ENCODE data around the gene TUBAL3. TPM values are rescaled to one million over a fixed set of nuclear protein-coding genes. Genes with fewer than 3 reads are reported as not detected.
"Not testable (repeated sequence)": the region's sequence is repeated elsewhere in the genome, so short reads cannot be mapped to it uniquely, and the experiment has no call there.

Gene TUBAL3
- total RNA-seq, 2 experiments from 2014 or later = not detected

DNA sequence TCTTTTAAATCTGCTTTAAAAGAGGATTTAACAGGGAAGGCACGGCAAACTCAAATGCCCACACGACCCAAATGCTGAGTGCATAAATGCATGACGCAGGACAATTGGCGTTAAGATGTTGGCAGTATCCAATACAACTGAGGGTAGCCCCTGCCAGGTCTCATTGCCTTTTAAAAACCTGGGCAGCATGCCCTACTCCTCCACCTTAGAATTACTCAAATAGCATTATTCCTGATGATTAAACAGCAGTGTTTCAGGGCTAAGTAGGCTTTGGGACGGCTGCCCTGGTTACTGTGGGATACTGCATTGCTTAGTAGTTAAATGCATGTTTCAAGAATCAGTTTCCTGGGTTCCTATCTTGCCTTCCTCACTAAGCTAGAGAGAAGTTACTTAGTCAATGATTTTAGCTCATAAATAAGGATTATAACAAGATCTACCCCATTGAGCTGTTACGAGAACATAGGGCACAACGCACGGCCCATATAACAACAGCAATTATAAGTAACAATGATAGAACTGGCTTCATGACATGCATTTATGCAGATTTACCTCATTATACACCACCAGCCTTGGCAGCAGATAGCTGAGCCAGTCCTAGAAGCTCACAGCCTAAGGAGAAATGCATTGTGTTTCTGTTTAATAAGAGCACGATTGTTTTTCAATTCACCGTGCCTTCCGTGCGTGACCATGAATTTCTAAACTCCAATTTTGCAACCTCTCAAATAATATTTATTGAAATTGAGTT lies 7.9 kb downstream of the TUBAL3 start:
- Mint-ChIP-seq H3K36me3 (peaks cover under 1% of the 10 kb centered on the region), H3K27ac (no peak overlapping the region), H3K27me3 (peaks cover 19% of the 10 kb centered on the region), H3K4me1 (ENCODE audit: low read depth) (no peaks in the 10 kb centered on the region), H3K9me3 (peaks cover 3% of the 10 kb centered on the region), H3K4me3 (no peak overlapping the region)
- DNase-seq = no peak
- intact Hi-C loops (cut with micrococcal nuclease) = no loop called here
- CTCF ChIA-PET = interaction anchor here (1.0 kb wide), 1 partner anchor 12 kb away, joined by 3 read pairs; no protein-coding TSS in a partner anchor
- POLR2A ChIA-PET = no interaction called here

DNA sequence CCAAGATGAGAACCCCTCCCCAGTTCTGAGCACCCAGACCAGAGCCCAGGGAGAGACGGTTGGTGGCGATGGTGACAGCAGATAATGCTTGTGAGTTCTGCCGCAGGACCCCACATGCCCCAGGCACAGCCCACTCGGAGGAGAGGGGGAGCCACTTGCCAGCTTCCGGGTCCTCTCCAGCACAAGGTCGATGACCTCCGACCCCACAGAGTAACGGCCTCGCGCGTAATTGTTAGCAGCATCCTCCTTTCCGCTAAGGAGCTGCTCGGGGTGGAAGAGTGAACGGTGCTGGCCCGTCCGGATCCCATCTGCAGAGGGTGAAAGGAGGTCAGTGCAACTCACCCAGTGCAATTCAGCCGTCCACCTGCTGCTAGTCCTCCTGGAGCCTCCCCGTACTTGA lies 9.5 kb downstream of the TUBAL3 start:
- POLR2A ChIA-PET = no interaction called here
- peaks cover 14% of the 10 kb centered on the region for H3K27me3 Mint-ChIP-seq

DNA sequence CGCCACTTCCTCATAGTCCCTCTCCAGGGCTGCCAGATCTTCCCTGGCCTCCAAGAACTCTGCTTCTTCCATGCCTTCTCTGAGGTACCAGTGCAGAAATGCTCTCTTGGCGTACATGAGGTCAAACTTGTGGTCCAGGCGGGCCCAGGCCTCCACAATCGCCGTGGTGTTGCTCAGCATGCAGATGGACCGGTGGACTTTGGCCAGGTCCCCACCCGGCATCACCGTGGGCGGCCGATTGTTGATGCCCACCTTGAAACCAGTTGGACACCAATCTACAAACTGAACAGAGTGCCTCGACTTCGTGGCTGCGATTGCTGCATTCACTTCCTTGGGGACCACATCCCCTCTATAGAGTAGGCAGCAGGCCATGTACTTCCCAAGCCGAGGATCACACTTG lies 11.1 kb downstream of the TUBAL3 start:
- Mint-ChIP-seq H3K4me3 (no peak overlapping the region), H3K9me3 (peaks cover 27% of the 10 kb centered on the region), H3K36me3 (peaks cover 8% of the 10 kb centered on the region), H3K4me1 (ENCODE audit: low read depth) (no peaks in the 10 kb centered on the region), H3K27ac (no peak overlapping the region), H3K27me3 (peaks cover 7% of the 10 kb centered on the region)
- ChIA-PET POLR2A (no interaction called here), CTCF (interaction anchor here (2.0 kb wide), 1 partner anchor 544 kb away, joined by 6 read pairs; no protein-coding TSS in a partner anchor)
- no peak for DNase-seq
- intact Hi-C loops (cut with micrococcal nuclease) = no loop called here

More for the DNA sequence above, 9.5 kb downstream of the TUBAL3 start:
- Mint-ChIP-seq H3K4me1 (ENCODE audit: low read depth) (no peaks in the 10 kb centered on the region), H3K9me3 (peaks cover 16% of the 10 kb centered on the region), H3K27ac (no peak overlapping the region), H3K4me3 (no peak overlapping the region), H3K36me3 (peaks cover 8% of the 10 kb centered on the region)
- intact Hi-C loops (cut with micrococcal nuclease) = no loop called here
- no peak for DNase-seq
- CTCF ChIA-PET = interaction anchor here (2.0 kb wide), 1 partner anchor 545 kb away, joined by 6 read pairs; no protein-coding TSS in a partner anchor

DNA sequence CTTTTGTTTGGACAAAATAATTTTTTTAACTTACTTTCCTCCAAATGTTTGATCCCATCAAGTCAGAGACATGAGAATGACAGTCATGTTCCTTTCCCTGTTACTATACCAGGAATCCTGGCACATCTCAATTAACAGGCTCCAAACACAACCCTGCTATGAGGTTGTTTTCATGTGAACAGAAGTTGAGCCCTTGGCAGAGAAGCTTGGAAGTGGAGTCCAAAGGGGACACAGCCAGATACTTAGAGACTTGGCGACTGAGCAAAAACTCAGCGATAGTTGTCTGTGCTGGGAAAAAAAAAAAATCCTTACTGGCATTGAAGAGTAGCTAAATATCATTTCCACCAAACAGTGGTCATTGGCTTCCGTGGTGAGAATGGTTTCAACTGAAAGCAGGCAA lies 12.8 kb downstream of the TUBAL3 start:
- Mint-ChIP-seq H3K27me3 (peaks cover 2% of the 10 kb centered on the region), H3K27ac (no peak overlapping the region), H3K4me3 (no peak overlapping the region), H3K9me3 (peaks cover 29% of the 10 kb centered on the region), H3K4me1 (ENCODE audit: low read depth) (no peaks in the 10 kb centered on the region), H3K36me3 (peaks cover 8% of the 10 kb centered on the region)
- POLR2A ChIA-PET = no interaction called here
- no peak for DNase-seq
- intact Hi-C loops (cut with micrococcal nuclease) = no loop called here
- CTCF ChIA-PET = interaction anchor here (2.2 kb wide), 1 partner anchor 542 kb away, joined by 8 read pairs; no protein-coding TSS in a partner anchor

DNA sequence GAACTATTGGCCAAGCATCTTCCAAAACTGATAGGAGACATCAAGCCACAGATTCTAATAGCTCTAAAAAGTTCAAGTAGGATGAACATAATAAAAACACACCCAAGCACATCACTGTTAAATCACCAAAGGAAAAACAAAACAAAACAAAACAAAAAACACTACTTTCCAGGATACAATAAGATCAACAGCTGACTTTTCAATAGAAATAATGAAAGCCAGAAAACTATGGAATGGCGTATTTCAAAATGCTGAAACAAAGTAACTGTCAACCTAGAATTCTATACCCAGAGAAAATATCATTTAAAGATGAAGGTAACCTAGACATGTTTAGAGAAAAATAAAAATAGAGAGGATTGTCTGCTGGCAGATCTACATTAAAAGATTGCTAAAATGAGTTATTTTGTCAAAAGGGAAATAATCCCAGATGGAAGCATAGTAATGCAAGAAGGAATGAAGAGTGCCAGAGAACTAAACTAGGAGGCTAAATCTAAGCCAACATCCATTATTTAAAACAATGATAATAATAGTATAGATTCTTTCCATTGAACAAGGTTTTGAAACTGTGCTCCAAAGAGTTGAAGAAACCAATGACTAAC lies 13.9 kb downstream of the TUBAL3 start:
- CTCF ChIA-PET = interaction anchor here (0.8 to 2.2 kb wide), 2 partner anchors 232 to 541 kb away, joined by 3 to 8 read pairs; no protein-coding TSS in a partner anchor
- Mint-ChIP-seq H3K27me3 (peaks cover 5% of the 10 kb centered on the region), H3K4me1 (ENCODE audit: low read depth) (no peaks in the 10 kb centered on the region), H3K9me3 (peaks cover 29% of the 10 kb centered on the region), H3K36me3 (peaks cover 8% of the 10 kb centered on the region), H3K27ac (no peak overlapping the region), H3K4me3 (no peak overlapping the region)
- no peak for DNase-seq
- POLR2A ChIA-PET = no interaction called here
- intact Hi-C loops (cut with micrococcal nuclease) = no loop called here

DNA sequence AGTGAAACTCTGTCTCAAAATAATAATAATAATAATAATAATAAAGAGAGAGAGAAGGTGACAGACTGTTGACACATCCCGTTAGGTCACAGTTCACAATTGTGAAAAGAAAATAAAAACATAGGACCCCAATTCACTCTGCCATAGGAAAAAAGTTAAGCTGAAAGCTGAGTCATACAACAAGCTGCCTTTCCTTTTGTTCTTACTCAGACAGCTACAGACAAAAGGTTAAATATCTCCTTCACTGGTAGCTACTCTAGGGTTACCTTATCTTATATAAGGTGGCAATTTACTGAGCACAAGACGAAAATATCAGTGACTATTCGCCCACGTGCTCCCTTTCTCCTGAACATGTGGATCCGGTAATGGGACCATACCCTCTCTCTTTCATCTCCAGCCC lies 17.5 kb downstream of the TUBAL3 start:
- ChIA-PET CTCF (interaction anchor here (1.3 to 2.8 kb wide), 3 partner anchors 96 to 537 kb away, joined by 3 to 16 read pairs (median 6); no protein-coding TSS in a partner anchor), POLR2A (no interaction called here)
- intact Hi-C loops (cut with micrococcal nuclease) = no loop called here
- Mint-ChIP-seq H3K4me1 (ENCODE audit: low read depth) (no peaks in the 10 kb centered on the region), H3K4me3 (no peak overlapping the region), H3K27me3 (peaks cover 5% of the 10 kb centered on the region), H3K36me3 (peaks cover 8% of the 10 kb centered on the region), H3K9me3 (peaks cover 29% of the 10 kb centered on the region), H3K27ac (no peak overlapping the region)
- DNase-seq = no peak

DNA sequence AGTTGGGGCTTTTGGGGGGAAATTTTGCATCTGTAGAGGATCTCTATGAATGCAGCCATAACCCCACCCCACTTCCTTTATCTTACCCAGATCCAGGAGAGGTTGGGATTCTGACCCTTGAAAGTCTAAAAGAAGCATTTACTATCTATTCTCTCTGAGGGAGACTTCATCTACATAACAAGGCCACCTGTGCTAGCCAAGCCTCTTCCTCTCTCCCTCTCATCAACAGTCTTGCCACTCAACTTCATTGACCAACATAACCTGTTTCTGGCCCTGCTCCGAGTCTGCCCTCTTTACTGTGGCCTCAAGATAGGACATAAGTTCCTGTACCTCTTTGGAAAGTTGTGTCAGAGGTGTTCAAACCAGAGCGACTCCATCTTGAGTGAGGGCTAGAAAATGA lies 19.4 kb downstream of the TUBAL3 start:
- DNase-seq = no peak
- ChIA-PET CTCF (interaction anchor here (0.7 to 2.2 kb wide), 2 partner anchors 12 to 536 kb away, joined by 3 to 44 read pairs; no protein-coding TSS in a partner anchor), POLR2A (no interaction called here)
- H3K27me3 Mint-ChIP-seq = peaks cover 5% of the 10 kb centered on the region
- no peaks in the 10 kb centered on the region for H3K4me1 Mint-ChIP-seq (ENCODE audit: low read depth)
- intact Hi-C loops (cut with micrococcal nuclease) = no loop called here
- H3K4me3 Mint-ChIP-seq = no peak overlapping the region
- H3K9me3 Mint-ChIP-seq = peaks cover 13% of the 10 kb centered on the region
- H3K36me3 Mint-ChIP-seq = no peaks in the 10 kb centered on the region
- H3K27ac Mint-ChIP-seq = no peak overlapping the region

DNA sequence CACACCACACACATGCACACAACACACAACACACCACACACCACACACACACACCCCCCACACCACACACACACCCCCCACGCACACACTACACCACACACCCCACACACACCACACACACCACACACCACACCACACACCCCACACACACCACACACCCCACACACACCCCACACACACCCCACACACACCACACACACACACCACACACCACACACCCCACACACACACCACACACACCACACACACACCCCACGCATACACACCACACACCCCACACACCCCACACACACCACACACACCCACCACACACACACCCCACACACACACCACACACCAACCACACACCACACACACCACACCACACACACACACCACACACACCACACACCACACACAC lies 23.4 kb downstream of the TUBAL3 start:
- ChIA-PET CTCF (interaction anchor here (2.7 kb wide), 1 partner anchor 531 kb away, joined by 23 read pairs; no protein-coding TSS in a partner anchor), POLR2A (no interaction called here)
- Mint-ChIP-seq H3K4me1 (ENCODE audit: low read depth) (no peaks in the 10 kb centered on the region), H3K9me3 (peaks cover 6% of the 10 kb centered on the region), H3K36me3 (no peaks in the 10 kb centered on the region), H3K4me3 (no peak overlapping the region), H3K27me3 (peaks cover 3% of the 10 kb centered on the region), H3K27ac (no peak overlapping the region)
- no peak for DNase-seq
- intact Hi-C loops (cut with micrococcal nuclease) = loop anchor here (5.0 kb wide), 3 partner anchors 99 to 364 kb away; partner anchors contain the start of gene AKR1C3

DNA sequence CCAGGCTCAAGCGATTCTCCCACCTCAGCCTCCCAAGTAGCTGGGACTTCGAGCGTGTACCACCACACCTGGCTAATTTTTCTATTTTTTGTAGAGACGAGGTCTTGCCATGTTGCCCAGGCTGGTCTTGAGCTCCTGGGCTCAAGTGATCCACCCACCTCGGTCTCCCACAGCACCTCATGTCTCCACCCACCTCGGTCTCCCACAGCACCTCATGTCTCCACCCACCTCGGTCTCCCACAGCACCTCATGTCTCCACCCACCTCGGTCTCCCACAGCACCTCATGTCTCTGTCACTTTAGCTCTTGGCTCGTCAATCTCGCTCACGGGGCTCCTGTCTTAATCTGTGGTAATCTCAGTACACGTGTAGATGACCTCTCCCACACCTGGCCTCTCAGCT lies 24.2 kb downstream of the TUBAL3 start:
- CTCF ChIA-PET = interaction anchor here (1.2 to 2.7 kb wide), 2 partner anchors 531 to 565 kb away, joined by 5 to 23 read pairs; no protein-coding TSS in a partner anchor
- H3K4me3 Mint-ChIP-seq; DNase-seq; POLR2A ChIA-PET; H3K9me3 Mint-ChIP-seq; H3K27me3 Mint-ChIP-seq; H3K4me1 Mint-ChIP-seq (ENCODE audit: low read depth); H3K27ac Mint-ChIP-seq; H3K36me3 Mint-ChIP-seq: not testable (repeated sequence)
- intact Hi-C loops (cut with micrococcal nuclease) = loop anchor here (5.0 kb wide), 3 partner anchors 98 to 363 kb away; partner anchors contain the start of gene AKR1C3

DNA sequence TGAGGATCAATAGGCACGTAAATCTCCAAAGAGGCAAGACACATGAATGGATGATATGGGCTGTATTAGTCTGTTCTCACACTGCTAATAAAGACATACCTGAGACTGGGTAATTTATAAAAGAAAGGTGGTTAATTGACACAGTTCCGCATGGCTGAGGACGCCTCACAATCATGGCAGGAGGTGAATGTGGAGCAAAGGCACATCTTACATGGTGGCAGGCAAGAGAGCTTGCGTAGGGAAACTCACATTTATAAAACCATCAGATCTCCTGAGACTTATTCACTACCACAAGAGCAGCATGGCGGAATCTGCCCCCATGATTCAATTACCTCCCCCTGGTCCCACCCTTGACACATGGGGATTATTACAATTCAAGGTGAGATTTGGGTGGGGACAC lies 25.4 kb downstream of the TUBAL3 start:
- intact Hi-C loops (cut with micrococcal nuclease); H3K4me3 Mint-ChIP-seq; H3K27me3 Mint-ChIP-seq; H3K9me3 Mint-ChIP-seq; H3K27ac Mint-ChIP-seq; POLR2A ChIA-PET; H3K4me1 Mint-ChIP-seq (ENCODE audit: low read depth); DNase-seq; H3K36me3 Mint-ChIP-seq: not testable (repeated sequence)
- CTCF ChIA-PET = interaction anchor here (2.7 kb wide), 1 partner anchor 529 kb away, joined by 23 read pairs; no protein-coding TSS in a partner anchor

DNA sequence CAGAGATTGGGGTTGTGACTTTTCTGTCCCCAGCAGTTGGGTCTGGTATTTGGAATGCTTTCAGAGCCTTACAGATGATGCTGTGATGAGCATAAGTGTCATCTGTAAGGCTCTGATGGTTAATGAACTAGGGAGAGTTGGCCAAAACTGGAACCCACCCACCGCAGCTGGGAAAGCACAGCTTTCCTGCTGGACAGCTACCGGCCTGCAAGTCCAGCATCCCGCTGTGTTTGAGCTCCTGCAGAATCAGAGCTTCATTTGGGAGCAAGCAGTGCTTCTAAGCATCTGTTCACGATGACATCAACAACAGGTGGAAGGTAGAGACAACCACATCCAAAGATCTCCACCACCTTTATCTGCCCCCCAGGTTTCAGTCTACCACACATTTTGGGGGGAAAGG lies 28.2 kb downstream of the TUBAL3 start:
- intact Hi-C loops (cut with micrococcal nuclease) = no loop called here
- H3K27me3 Mint-ChIP-seq = peaks cover 5% of the 10 kb centered on the region

DNA sequence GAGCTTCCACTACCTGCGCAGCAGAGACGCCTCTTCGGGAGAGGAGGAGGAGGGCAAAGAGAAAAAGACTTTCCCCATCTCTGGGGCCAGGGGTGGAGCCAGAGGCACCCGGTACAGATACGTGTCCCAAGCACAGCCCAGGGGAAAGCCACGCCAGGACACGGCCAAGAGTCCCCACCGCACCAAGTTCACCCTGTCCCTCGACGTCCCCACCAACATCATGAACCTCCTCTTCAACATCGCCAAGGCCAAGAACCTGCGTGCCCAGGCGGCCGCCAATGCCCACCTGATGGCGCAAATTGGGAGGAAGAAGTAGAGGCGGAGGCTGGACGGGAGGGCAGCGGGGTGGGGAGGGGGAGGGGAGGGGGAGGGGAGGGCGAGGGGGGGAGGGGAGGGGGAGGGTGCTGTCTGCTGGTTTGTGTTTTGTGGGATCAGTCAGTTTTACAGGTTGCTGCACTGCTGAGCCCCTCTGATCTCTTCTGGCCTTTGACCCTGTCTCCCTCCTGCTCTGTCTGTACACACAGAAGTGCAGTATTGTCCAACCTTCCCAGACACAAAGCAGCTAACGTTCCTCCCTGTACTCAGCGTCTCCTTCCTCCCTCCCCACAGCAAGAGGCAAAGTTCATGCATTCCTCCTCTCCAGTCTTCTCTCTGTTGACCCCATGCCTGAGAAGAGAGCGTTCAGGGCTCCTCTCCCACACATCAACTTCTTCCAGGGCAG lies 30.6 kb downstream of the TUBAL3 start:
- Mint-ChIP-seq H3K9me3 (peaks cover 13% of the 10 kb centered on the region), H3K27ac (no peak overlapping the region), H3K4me3 (no peak overlapping the region), H3K36me3 (no peaks in the 10 kb centered on the region), H3K27me3 (peaks cover 5% of the 10 kb centered on the region), H3K4me1 (ENCODE audit: low read depth) (no peaks in the 10 kb centered on the region)
- POLR2A ChIA-PET = no interaction called here
- intact Hi-C loops (cut with micrococcal nuclease) = no loop called here
- DNase-seq = no peak
- CTCF ChIA-PET = interaction anchor here (3.0 kb wide), 1 partner anchor 524 kb away, joined by 9 read pairs; no protein-coding TSS in a partner anchor

More for the DNA sequence above, 28.2 kb downstream of the TUBAL3 start:
- H3K4me1 Mint-ChIP-seq (ENCODE audit: low read depth) = no peaks in the 10 kb centered on the region
- CTCF ChIA-PET = interaction anchor here (3.0 kb wide), 1 partner anchor 526 kb away, joined by 9 read pairs; no protein-coding TSS in a partner anchor
- H3K4me3 Mint-ChIP-seq = no peak overlapping the region
- H3K36me3 Mint-ChIP-seq = no peaks in the 10 kb centered on the region
- no peak overlapping the region for H3K27ac Mint-ChIP-seq
- peaks cover 6% of the 10 kb centered on the region for H3K9me3 Mint-ChIP-seq
- POLR2A ChIA-PET = no interaction called here
- DNase-seq = no peak
